HG03442 (cell line): ENCODE data around the gene TEK.

Experiments
- ATAC-seq: cut with Tn5 transposase; IDR thresholded peaks from one replicate; pipeline ENCODE4 v1.9.1; 2021; ENCODE audit warnings: mild to moderate bottlenecking, moderate library complexity; ENCODE audit not compliant: unreplicated experiment

TEK gene

DNA sequence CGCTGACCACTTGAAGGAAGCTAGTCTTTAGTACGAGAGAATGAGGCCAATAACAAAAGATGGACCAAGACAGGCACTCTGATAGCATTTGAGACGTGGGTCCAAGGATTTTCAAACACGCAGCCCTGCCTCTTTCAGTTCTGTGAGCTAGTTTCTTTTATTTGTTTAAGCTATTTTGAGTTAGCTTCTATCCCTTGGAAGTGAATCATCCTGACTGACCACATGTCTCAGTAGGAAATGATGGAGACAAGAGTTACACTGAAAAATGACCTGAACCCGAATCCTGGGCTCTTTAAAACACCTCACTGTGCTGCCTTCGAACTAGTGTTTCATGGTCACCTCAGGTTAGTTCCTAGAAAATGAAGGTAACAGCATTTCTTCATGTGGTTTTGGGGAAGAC, 9.9 kb downstream of the TEK start:
- ATAC-seq = no peak

DNA sequence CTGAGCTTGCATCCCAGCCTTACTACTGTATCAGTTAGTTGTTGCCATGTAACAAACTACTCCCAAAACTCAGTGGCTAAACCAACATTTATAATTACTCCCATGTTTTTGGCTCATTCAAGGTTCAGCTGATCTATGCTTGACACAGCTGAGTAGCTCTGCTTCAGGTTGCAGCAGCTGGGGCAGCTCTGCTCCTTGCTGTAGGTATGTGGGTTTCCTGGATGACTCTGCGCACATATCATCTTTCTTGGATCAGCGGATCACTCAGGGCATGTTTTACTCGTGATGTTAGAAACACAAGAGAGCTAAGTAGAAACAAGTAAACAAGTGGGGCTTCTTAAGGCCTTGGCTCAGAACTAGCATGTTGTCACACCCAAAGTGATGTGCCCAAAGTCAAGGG, 15.1 kb downstream of the TEK start:
- ATAC-seq = no peak

DNA sequence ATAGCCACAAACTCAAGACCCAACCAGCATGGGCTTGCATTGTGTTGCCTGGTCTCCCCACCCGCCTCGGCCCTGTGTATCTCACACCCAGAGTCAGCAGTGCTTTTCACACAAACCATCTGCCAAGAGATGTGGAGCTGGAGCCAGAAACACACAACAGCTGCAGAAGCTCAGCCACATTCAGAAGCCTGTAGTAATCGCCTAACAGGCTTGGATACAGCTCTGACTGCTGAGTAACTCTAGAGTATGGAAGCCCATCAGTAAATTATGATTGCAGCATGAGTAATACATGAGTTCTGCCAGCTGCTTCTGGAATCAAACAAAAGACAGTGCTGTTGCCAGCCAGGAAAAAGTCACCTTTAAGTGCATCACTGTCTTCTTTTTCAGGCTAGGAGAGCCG, 16.0 kb downstream of the TEK start:
- ATAC-seq = no peak

DNA sequence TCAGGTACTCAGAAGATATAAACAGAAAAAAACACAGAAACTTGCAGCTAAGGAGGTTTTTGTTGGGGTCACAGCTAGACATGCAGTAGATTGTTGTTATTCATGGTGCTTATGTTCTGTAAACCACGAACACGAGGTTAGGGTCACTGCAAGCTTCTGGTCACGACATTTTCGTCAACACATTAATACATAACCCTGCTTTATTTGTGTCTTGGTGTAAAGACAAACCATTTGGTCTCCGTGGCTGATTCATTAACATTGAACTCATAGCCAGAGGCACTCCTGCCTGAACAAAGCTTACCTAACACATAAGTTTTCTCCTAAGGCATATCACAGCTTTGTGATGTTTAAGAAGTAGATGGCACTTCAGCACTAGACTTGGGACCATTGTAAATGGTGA, 16.9 kb downstream of the TEK start:
- no peak for ATAC-seq

DNA sequence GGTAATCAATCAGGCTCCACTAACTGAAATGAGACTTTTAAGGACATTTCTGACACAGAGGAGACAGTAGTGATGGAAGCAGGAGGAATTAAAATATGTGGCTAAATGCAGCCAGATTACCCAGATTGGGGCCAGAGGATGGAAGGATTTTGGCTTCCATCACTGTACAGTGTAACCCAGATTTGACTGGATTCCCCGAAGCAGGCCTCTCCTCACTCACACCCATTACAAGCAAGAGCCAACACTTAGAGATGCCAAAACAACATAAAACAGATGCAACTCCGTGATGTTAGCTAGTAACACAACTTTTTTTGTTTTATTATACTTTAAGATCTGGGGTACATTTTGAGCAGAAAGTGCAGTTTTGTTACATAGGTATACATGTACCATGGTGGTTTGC, 17.6 kb downstream of the TEK start:
- no peak for ATAC-seq

DNA sequence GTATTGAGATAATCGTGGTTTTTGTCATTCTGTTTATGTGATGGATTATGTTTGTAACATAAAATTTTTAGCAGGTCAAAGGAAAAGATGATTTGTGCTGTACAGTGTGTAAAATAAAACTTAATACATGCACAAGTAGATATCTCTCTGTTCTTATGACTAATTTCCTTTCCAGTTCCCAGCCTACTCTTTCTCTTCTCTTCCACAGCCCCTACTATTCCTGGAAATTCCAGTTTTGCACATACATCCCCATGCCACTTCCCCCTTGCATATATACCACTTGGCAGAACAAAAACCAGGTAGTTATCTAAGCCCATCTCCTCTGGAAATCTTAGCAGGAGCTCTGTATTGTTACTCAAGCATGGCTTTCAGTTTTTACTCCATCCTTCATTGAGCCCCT, 20.2 kb downstream of the TEK start:
- ATAC-seq = no peak

DNA sequence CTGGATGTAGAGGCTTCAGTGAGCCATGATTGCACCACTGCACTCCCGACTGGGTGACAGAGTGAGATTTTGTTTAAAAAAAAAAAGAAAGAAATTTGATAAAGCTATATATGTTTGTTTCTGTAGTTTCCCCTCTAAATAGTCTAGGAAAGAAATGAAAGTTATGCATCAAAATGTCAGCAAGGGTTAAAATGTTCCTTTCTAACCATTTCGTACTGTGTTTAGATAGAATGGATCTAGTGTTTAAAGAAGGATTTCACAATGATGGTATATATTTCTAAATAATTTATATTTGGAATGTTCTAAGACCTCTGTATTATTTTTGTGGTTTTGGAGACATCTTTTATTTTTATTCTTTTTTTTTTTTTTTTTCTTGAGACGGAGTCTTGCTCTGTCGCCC, 22.7 kb downstream of the TEK start:
- ATAC-seq = no peak

DNA sequence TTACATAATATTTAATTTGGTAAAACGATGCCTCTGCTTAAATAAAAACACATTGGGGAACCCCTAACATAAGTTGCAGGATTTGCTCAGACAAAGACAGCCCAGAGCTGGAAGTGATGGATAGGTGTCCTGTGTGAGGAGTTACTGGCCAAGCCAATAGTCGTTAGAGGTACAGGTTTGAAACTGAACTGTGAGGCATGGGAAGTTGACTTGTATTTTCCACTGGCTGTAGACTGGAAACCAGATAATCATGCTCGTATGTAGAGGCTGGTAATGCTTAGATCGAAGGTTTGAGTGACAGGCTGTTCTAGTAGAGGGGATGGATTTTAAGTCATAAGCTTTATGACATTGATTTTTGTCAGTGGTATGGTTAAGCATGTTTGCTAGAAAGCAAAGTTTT, 24.8 kb downstream of the TEK start:
- no peak for ATAC-seq

DNA sequence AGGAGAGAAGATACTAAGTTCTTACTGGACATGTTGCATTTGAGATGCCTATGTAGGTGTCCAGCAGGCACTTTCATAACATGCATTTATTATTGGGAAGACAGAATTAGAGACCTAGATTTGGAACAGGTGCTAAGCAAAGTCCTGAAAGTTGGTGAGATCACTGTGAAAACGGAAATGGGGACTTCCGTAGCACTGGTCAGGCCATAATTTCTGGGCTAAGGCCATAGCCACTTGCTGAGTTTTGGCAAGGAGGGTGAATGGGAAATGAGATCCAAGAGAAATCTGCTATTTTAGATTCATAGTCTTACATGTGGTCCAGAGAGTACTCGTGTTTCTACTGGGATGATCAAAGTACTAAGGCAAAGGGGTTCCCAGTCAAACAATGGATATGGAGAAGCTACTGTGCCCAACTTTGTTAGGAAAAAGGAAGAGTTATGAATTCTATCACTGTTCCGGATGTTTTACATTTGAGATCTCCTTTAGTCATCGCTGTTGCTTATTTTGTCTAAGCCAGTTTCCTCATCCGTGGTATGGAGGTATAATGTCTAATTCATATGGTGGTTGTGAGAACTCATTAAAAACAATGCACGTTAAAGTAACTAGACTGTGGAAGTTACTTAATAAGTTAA, 33.4 kb downstream of the TEK start:
- ATAC-seq = no peak

DNA sequence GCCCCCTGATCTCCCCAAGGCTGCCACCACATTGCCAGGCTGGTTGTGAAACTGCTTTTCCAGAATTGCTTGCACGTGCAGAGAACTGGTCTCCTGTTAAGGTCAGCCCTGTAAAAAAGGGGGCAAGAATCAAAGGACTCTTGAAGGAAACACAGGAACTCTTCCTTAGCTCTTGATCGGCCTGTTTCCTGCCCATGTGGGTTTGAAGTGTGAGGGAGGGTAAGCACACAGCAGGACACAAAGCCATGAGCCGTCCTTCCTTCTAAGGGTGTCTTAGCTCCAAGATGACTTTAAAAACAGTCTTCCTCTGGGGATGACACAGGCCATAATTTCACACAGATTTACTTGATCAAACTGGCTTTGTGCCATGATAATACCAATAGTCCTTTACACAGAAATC, 36.1 kb downstream of the TEK start:
- no peak for ATAC-seq

DNA sequence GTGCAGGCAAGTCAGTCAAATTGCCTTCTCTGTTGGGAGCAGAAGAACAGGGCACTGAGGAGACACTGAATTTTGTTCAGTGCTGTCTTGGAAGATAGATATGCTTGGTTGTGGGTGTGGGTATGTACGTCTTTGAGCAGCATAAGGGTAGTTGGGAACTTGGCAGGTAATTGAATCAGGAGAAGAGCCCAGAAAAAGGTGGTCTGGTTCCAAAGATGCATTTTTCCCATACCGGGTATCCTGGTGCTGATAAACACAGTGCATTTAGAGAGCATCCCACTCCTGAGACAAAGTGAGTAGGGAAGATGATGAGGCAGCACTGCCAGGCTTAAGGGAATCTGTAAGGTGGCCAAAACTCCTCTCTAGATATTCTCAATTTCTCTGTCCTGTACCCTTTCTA, 40.6 kb downstream of the TEK start:
- ATAC-seq = no peak

DNA sequence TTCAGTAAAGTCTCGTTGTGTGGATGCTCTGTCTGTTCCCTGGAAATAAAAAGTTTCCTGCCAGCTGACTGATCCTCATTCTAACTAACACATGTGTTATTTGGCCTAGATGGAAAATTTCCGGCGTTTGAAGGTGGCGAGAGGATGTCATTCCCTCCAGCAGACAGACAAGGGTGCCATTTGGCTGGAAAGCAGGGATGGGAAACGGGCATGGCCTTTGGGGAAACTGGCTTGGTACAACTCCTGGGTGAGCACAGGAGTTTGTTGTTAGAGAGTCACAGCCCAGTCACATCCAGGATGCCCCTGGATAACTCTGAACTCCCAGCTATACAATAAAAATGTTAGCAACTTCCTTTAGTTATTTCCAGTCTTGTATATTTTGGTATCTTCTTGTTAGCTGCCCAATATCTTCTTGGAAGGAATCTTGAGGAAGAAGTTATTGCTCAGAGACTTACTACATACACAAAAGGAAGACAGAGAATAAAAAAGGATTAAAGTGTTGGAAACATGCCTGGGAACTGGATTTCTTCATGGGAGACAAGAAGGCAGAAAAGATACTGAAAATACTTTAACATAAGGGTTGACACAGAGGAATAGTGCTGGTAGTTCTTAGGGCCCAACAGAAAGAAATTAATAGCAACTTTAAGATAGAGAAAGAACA, 41.9 kb downstream of the TEK start:
- ATAC-seq = no peak

DNA sequence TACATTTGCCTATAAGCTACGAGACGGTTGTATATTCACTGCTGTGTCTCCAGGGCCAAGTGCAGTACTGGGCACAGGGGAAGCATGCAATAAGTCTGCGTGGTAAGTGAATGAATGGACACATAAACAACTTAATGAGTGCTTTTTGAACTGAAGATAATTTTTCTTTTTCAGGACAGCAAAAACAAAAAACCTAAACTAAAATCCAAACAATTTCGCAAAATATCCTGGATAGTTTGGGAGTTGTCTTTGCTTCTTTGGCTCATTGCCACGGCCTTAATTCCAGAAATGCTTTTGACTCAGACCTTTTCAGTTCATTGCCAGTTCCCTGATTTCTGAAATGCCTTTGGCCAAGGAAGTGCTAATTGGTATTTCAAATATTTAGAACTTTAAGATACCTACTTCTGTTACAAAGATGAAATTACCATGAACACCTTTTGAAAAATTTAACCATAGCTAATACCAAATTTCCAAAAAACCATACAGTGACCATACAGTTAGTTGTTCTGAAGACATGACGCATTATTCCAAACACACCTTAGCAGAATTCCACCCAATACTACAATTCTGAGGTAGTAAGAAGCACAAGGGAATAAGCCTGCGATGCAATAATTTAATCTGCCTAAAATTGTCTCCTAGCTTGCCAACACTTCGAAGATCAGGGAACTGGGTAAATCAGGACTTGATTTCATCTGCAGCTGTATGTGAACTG, 42.8 kb downstream of the TEK start:
- no peak for ATAC-seq

DNA sequence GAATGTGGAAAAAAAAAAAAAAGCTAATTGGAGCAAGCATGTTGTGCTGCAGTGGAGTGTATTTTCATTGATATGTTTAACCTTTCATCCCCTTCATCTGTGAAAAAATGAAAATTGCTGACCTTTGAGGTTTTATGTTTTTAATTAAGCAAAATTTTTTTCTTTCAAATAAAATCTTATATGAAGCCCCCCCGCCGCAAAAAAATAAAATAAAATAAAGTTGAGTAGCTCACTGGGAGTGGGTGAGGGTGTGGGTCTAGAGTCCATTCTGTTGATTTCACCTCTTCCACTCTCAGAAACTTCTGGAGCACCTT, 43.3 kb downstream of the TEK start:
- no peak for ATAC-seq

DNA sequence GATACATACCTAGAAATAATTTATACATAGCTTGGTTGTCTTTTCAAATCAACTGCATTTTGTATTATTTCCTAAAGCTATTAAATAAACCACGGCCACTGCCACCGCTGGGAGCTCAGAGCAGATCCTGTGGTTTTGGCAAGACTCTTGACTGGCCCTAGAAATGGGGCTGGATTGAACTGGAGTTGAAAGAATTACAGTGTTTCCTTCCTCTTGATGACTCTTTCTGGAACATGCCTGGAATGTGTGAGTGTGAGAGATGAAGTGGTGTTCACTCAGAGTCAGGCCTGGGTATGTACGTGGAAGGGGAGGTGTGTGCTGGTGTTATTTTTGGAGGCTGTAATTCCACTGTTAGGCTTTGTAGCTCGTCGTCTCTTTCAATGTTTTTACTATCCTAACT, 45.9 kb downstream of the TEK start:
- ATAC-seq = no peak

DNA sequence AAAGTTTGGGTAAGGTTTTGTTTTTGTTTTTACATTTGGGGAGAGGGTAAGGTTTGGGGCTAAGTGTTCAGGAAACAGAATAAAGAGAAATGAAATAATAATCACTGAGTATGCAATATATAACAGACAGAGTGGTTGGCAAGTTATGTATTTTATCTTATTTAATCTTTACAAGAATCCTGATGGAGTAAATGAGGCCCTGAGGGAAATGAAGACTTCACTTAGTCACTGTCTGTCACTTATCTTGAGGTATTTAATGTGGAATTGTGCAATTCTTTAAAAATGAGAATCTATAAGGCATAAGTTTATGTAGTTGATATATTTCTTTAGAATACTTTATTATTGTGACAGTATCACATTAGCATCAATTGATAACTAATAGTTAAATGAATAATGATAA, 48.1 kb downstream of the TEK start:
- ATAC-seq = no peak

DNA sequence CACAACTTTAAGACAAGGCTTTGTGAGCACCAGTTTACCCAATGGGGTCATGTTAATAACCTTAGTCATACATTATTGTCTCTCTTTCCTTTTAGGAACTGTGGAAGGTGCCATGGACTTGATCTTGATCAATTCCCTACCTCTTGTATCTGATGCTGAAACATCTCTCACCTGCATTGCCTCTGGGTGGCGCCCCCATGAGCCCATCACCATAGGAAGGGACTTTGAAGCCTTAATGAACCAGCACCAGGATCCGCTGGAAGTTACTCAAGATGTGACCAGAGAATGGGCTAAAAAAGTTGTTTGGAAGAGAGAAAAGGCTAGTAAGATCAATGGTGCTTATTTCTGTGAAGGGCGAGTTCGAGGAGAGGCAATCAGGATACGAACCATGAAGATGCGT, 48.7 kb downstream of the TEK start:
- no peak for ATAC-seq

DNA sequence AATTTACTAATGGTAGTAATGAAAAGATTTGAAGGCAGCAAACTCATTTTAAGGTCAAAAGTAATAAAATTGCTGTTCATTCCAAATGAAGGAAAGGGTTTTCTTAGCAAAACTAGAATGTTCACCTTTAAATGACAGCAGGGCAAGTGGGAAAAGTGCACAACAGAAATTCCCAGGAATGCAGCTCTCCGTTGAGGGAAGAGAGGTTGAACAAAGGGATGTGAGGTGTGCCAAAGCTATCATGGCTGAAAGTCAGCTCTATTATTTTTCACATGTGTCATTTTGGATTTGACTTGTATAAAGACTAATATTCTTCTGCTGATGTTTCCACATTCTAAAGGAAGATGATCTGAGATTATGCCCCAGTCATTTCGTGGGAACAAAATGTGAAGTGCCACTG, 51.6 kb downstream of the TEK start:
- no peak for ATAC-seq

DNA sequence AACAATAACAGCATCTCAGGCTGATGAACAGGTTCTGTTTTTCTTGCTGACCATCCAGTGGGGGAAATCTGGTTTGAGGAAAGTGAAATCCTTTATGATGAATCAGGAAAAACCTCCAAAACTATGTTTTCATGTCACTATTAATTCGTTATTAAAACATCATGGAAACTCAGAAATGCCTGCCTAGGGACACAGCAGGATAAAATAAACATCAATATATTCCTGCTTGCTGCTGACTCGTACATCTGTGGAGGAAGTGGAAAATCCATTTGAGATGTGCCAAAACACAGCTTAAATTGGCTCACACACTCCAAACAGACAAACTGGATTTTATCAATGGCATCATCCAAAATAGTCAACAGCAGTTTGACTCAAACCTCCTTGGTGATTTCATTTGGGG, 53.0 kb downstream of the TEK start:
- ATAC-seq = no peak

DNA sequence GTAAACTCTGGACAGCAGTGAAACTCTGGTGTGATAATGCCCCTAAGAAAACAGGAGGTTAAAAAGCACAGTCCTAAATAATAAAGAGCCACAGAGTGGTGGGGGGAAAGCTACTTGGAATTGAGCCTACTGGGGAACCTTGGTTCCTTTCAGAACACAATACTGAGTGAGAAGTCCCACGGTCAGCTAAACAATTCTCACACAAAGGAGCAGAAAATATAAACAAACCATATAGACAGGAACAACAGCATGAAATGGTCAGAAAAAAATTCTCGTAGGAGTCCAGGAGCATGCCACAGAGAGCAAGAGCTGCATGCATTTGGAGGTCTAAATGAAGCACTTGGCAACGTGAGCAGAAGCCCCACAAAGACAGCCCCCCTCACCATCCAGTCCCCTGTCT, 56.0 kb downstream of the TEK start:
- ATAC-seq = no peak

DNA sequence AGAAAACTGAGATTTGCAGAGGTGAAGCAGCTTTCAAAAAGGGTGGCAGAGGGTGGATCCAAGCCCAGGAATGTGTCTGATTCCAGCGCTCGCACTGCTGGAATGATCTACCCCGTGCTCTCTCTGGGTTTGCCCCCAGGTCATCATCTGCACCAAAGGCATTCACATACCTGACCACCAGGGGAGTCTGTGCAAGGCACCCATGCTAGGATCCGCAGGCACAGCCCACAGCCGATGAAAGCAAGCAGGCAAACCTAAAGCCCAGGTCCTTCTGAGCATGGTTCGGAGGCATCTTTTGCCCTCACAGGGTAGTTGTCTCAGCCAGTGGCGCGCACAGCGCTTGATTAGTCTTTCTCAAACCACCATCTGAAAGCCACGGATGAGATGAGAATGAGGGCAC, 56.6 kb downstream of the TEK start:
- no peak for ATAC-seq

DNA sequence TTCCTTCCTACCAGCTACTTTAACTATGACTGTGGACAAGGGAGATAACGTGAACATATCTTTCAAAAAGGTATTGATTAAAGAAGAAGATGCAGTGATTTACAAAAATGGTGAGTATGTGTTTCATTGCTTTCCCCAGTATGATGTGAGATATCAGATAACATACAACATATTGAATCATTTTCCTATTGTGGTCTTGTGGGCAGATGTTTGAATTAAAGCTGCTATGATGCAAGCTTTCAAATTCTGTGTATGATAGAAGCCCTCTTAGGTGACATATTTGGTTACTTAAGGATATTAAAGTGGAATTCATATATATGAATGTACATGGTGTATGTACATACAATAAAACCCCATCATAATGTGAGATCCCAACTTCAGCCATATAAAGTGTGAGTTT, 59.5 kb downstream of the TEK start:
- no peak for ATAC-seq

DNA sequence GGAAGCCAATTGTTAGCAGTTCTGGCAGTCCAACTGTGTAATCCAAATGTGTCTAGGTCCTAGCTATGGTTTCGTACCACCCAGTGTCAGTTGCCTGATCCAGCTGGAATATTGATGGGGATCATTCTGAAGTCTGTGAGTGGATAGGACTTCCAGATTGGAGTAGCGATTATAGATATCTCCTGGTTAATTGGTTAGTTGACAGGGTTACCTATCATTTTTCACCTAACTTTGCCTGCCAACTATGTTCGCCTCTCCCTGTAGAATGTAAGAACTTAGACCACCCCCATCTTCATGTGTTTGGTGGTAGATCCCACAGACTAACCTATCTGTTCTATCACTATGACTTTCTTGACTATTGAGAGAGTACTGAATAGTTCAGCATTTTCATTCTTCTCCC, 59.9 kb downstream of the TEK start:
- ATAC-seq = no peak
